Astrocyte of the spinal cord (primary cell): ENCODE measurements around the gene CASP14.

Source experiments
- DNase-seq: peaks from one replicate; pipeline ENCODE4 v3.0.0; 2011; ENCODE audit warnings: low read depth, low spot score
- H3K4me3 ChIP-seq: 2 replicates; pipeline ENCODE4 v1.5.1; 2011; ENCODE audit warnings: low read depth, mild to moderate bottlenecking, low read length, moderate library complexity
- in situ Hi-C: cut with HindIII; loops from 2 replicates; pipeline ENCODE4 v1.10.0; 2017; ENCODE audit warnings: low sequenced_read_pairs
- TF ChIP-seq, protein P1 (sequence below): IDR thresholded peaks from 2 replicates; pipeline ENCODE4 v1.5.1; 2012; ENCODE audit warnings: low read depth, mild to moderate bottlenecking, low read length, inconsistent platforms

The CASP14 gene

DNA sequence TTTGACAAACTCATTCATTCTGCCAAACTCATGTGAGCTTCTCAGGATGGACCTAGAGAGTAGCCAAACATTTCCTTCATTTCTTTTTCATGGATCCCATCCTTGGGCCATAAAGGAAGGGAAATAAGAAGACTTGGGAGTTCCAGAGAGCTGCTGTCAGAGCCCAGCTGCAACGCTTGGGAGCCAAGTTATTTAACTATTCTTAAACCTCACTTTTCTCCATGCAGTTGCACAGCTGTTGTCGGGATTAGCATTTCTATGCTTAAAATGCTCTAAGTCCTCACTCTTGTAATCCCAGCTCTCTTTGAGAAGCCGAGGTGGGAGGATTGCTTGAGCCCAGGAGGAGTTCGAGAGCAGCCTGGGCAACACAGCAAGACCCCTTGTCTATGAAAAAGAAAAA is 11.7 kb upstream of the CASP14 start:
- no peak overlapping the region for H3K4me3 ChIP-seq
- TF ChIP-seq, protein P1, sequence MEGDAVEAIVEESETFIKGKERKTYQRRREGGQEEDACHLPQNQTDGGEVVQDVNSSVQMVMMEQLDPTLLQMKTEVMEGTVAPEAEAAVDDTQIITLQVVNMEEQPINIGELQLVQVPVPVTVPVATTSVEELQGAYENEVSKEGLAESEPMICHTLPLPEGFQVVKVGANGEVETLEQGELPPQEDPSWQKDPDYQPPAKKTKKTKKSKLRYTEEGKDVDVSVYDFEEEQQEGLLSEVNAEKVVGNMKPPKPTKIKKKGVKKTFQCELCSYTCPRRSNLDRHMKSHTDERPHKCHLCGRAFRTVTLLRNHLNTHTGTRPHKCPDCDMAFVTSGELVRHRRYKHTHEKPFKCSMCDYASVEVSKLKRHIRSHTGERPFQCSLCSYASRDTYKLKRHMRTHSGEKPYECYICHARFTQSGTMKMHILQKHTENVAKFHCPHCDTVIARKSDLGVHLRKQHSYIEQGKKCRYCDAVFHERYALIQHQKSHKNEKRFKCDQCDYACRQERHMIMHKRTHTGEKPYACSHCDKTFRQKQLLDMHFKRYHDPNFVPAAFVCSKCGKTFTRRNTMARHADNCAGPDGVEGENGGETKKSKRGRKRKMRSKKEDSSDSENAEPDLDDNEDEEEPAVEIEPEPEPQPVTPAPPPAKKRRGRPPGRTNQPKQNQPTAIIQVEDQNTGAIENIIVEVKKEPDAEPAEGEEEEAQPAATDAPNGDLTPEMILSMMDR, result no peak
- in situ Hi-C loops, result no loop called here
- DNase-seq, result no peak

DNA sequence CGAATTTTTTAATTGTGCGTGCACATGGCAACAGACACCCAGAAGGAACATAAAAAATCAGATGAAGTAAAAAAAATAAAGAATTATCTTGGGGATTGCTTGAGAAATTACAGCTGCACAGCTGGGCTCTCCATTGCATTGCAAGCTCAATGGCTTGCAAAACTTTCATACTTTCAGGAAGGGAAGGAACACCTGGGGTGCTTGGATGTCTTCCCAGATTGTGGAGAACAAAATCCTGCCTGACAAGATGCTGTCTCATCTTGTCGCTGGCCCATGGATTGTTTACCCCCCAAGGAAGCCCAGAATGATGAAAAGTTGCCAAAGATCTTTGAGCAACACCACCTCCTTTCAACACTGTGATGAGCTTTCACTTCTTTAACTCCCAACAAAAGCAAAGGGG is 11.0 kb upstream of the CASP14 start:
- TF ChIP-seq, protein P1, result no peak
- in situ Hi-C loops, result no loop called here
- peak; percentile 78 for DNase-seq
- no peak overlapping the region for H3K4me3 ChIP-seq

DNA sequence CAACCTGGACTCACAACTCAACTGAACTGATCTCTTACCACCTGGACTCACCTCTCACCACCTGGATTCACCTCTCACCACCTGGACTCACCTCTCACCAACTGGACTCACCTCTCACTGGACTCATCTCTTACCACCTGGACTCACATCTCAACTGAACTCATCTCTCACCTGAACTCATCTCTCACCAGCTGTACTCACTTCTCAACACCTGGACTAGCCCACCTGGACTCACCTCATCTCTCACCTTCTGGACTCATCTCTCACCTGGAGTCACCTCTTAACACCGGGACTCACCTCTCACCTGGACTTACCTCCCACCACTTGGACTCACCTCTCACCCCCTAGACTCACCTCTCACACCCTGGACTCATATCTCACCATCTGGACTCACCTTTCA is 7.3 kb upstream of the CASP14 start:
- in situ Hi-C loops, result no loop called here
- no peak overlapping the region for H3K4me3 ChIP-seq
- no peak for DNase-seq
- TF ChIP-seq, protein P1, result no peak

DNA sequence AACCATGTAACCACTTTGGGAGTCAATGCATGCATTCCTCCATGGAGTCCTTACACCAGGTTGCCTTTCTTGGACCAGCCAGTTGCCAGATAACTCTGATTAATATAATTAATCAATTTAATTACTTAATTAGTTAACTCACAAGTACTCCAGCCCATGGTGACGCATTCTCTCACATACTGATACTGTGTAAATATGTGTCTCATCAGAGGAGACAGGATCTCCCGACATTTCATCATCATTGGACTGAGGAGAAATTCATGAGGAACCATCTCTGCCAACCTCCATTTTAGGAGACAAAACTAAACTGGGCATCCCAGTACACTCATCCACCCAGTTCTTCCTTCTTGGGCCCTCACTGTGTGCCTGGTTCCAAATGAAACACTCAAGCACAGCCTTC is 6.5 kb upstream of the CASP14 start:
- no peak for DNase-seq
- TF ChIP-seq, protein P1, result no peak
- in situ Hi-C loops, result no loop called here
- H3K4me3 ChIP-seq, result no peak overlapping the region

DNA sequence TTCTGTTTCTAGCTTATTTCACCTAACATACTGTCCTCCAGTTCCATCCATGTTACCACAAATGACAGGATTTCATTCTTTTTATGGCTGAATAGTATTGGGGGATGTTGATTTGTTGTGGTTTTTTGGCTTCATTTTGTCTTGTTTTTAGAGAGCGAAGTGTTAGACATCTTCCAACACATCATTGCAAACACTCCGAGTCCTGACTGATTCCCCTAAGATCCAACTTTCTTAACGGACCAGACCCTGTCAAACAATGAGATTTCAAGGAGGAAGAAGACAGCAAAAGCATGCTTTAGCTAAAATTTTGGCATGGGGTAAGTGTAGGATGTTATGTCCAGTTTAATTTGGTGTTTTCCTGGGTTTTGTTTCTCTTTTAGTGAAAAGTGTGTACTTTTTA is 3.8 kb upstream of the CASP14 start:
- DNase-seq, result no peak
- in situ Hi-C loops, result no loop called here
- no peak overlapping the region for H3K4me3 ChIP-seq
- TF ChIP-seq, protein P1, result no peak

DNA sequence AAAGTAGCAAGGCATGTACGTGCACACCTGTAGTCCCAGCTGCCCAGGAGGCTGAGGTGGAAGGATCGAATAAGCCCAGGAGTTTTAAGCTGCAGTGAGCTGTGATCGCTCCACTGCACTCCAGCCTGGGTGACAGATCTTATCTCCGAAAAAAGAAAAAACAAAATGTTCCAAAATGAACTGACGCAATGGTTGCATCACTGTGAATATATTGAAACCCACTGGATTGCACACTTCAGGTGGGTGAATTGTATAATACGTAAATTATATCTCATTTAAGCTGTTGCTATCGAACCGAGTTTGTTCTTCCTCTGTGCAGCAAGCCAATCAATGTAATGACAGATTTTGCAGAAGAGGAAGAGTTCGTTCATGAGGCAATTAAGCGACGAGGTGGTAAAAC is 1.6 kb upstream of the CASP14 start:
- H3K4me3 ChIP-seq, result no peak overlapping the region
- TF ChIP-seq, protein P1, result no peak
- in situ Hi-C loops, result no loop called here
- DNase-seq, result no peak

DNA sequence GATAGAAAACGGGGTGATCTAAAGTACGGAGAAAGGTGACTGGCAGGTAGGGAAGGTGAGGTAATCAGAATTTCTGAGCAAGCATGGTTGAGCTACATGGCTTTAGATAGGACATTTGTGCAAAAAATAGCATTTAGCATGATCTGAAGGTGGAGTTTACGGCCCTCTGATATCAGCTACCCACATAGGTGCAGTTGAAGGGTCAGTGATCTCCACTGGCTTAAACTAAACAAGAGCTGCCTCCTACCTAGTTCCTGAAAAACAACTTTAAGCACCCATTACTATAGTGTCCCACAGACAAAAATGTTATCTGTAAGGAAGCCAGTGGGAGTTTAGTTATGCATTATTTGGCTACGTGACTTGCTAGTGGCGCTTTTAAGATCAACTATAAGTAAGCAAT is 1.2 kb upstream of the CASP14 start:
- H3K4me3 ChIP-seq, result no peak overlapping the region
- in situ Hi-C loops, result no loop called here
- DNase-seq, result no peak
- TF ChIP-seq, protein P1, result no peak
